Measurements from ENCODE around the gene SEC14L1.
A peak's percentile ranks its signal among the peaks of the same experiment; 100 is the strongest.
"Not testable (repeated sequence)": the region's sequence is repeated elsewhere in the genome, so short reads cannot be mapped to it uniquely, and the experiment has no call there.

SEC14L1 gene

GRCh38 chr17:77240976-77241375 lies 100.2 kb downstream of the SEC14L1 start:
- DNase-seq = no peak

- DNase-seq = no peak
Observed at GRCh38 chr17:77242118-77242851, 101.5 kb downstream of the SEC14L1 start.

- no peak for DNase-seq
Observed at GRCh38 chr17:77245162-77245926, 104.6 kb downstream of the SEC14L1 start.

GRCh38 chr17:77246110-77247047 lies 105.6 kb downstream of the SEC14L1 start:
- DNase-seq = no peak

- peak; percentile 70 for DNase-seq
Observed at GRCh38 chr17:77247048-77247541, 106.3 kb downstream of the SEC14L1 start.

GRCh38 chr17:77247609-77248008 lies 106.8 kb downstream of the SEC14L1 start:
- no peak for DNase-seq

GRCh38 chr17:77248216-77249114 lies 107.7 kb downstream of the SEC14L1 start:
- DNase-seq = no peak

- DNase-seq = no peak
Observed at GRCh38 chr17:77251622-77252183, 110.9 kb downstream of the SEC14L1 start.

- DNase-seq = peak; percentile 22
Observed at GRCh38 chr17:77252306-77252705, 111.5 kb downstream of the SEC14L1 start.

- DNase-seq = no peak
Observed at GRCh38 chr17:77253611-77254051, 112.9 kb downstream of the SEC14L1 start.

- DNase-seq = peak; percentile 62
Observed at GRCh38 chr17:77254951-77255825, 114.4 kb downstream of the SEC14L1 start.

- DNase-seq = not testable (repeated sequence)
Observed at GRCh38 chr17:77255970-77256369, 115.2 kb downstream of the SEC14L1 start.

GRCh38 chr17:77256710-77257109 lies 115.9 kb downstream of the SEC14L1 start:
- no peak for DNase-seq

- DNase-seq = no peak
Observed at GRCh38 chr17:77257169-77257568, 116.4 kb downstream of the SEC14L1 start.

- DNase-seq = no peak
Observed at GRCh38 chr17:77257596-77258458, 117.1 kb downstream of the SEC14L1 start.

GRCh38 chr17:77258638-77259037 lies 117.9 kb downstream of the SEC14L1 start:
- DNase-seq = no peak

- no peak for DNase-seq
Observed at GRCh38 chr17:77264617-77265230, 124.0 kb downstream of the SEC14L1 start.

GRCh38 chr17:77266213-77266612 lies 125.4 kb downstream of the SEC14L1 start:
- no peak for DNase-seq
